Measurements from ENCODE around the gene LRRC75A.

DNA sequence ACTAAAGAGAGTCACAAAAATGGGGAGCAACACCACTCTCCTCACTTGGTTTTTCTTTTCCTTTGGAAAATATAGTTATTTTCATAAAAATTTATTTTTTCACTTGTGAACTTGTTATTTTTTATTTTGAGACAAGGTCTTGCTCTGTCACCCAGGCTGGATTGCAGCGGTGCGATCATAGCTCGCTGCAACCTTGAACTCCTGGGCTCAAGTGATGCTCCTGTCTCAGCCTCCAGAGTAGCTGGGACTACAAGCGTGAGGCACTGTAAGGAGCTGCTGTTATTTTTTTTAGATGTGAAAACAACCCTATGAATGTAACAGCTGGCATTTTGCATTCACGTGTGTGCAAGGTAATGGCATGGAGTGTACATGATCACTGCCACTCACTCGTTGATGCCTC, 24.9 kb downstream of the LRRC75A start:
- TF ChIP-seq CTCF (conservative IDR thresholded peaks at IDR 0.05 in 1 of 2, IDR thresholded peaks at IDR 0.05 in 1 of 2; ENCODE audit: low read depth in 1 of 2, low read length in 2 of 2) (no peak), EZH2 (IDR thresholded peaks at IDR 0.05; ENCODE audit: low read length, missing control alignments) (no peak)
